Fibroblast of peridontal ligament (primary cell): ENCODE measurements around the gene SMIM41.

Experiments used
- DNase-seq: peaks from one replicate; pipeline ENCODE4 v3.0.0-alpha.2; 2010; ENCODE audit errors: extremely low read depth

SMIM41 gene

DNA sequence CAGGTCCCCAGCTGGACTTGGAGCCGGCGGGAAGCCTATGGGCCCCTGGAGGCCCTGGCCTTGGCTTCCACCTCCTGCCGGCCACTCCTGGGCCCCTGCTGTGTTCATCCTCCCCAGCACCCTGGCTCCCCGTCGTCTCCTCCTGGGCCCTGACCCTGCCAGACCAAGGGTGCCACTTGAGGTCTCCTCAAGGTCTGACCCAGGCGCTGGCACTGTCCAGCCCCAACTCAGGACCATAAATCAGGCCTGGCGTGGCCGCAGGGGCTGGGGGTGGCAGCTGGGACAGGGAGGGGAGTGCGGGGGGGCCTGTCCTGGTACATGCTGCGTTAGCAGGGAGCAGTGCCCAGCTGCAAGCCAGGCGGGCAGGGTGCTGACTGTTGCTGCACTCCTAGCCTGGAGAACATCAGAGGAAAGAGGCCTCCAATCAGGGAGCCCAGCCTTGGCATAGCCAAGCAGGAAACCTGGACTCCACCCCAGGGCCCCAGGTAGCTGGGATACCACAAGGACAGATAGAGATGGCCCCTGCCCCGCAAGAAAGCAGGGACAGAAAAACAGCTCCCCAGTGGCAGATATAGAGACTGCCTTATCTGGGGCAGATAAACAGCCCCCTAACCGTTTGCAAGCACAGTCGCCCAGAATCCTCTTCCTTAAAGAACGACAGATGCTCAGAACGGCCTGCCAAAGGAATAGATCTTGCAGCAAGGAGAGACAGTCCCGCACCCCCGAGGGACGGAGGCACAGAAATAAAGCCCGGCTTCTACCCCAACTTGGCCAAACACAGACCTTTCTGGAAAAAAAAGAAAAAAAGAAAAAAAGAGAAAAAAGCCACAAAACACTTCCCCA is 16.2 kb upstream of the SMIM41 start:
- no peak for DNase-seq

DNA sequence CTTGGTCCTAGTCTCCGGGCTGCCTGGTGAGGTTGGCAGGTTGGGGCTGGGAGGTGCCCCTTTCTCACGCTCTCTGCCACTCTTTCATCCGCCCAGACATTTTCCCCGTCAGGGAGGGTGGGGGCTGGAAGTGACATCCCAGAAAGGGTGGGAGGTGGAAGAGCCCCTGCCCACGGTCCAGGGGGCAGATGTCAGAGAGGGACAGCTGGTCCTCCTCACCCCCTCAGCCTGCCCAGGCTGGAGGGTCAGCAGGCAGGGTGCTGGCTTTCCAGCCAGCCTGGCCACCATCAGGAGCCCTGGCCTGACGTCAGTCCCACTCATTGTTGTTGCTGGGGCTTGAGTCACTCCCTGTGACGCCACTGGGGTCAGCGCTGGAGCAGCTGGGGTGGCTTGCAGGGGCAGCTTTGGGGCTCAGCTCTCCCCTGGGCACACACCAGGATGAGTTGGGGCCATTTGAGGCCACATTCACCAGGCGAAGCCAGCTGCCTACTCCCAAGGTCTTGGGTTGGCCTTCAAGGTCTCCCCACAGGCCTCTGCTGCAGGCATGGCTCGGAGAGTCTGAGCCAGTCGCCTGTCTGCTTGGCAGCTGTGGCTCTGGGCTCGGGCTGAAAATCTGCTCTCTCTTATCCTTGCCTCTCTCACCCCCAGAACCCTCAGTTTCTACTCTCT is 15.4 kb upstream of the SMIM41 start:
- peak; percentile 88 for DNase-seq

DNA sequence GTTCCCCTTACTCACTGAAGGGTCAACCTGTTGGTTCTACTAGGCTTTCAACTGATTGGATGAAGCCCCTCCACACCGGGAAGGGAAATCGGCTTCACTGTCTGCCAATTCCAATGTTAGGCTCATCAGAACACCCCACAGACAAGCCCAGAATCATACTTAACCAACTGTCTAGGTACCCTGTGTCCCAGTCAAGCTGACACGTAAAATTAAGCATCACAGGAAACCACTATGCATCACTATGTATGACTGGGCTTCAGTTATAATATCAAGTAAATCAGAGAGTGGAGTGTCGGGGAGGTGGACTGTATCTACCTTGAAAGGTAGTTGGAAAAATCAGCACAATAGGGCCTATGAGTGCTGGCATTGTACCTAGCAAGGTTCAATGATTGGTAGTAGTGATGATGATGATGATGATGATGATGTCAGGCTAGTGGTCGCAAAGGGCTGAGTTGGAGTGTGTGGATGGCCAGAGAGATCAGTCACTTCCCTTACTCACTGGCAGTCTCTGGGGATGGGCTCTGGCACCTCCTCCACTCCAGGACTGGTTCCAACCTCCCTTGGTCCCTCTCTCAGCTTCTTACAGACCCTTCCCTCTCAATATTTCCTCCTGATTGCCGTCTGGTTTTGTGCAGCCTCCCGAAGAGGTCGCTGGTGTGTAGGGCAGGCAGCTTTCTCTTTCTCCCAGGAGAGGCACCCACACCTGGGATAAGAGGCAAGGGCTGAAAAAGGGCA is 13.0 kb upstream of the SMIM41 start:
- no peak for DNase-seq

DNA sequence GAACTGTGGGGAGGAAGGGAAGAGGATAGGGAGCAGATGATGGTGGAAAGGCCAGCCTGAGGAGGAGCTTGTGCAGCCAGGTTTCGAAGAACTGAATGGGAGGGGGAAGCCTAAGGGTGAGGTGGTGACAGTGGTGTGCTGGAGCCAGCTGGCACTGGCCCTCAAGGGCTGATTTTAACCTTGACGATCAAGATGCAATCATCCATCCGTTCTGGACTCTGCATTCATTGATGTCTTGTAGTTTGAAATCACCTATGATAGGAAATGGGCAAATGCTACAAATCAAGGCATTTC is 12.5 kb upstream of the SMIM41 start:
- DNase-seq = no peak

DNA sequence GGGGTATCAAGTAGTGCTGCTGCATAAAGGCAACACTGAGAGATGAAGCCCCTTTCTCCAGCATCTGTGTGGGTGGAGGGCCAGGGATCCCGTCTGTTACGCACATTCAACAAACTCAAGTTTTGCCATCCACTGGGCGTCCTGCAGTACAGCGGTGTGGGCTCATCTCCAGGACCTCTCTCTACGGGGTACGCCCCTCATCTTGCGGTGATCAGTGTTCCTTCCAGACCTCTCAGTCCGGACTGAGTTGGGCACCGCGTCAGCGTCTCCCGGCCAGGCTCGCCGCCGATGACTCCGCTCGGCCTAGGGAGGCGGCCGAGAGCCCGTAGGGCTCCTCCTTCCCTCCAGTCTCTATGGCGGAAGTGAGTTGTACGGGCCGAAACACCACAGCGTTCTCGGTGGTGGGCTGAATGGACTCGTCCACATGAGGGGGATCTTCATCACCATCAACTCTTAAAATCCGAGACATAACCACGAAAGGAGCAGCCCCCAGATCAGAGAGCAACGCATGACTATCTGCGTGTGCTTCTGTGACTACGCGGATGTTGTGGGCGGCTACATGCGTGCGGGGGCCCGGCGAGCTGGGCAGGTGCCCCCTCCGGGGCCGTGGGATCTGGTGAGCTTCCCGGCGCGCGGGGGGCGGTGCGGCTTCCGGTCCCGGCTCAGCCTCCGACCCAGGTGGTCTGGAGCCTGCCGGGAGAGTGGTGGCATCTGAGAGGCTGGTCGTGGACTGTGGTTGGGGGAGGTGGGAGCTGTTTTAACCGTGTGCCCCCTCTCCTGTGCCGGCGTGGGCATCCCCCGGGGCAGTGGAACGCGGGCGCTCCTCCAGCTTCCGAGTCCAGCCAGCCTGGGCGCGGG is 9.9 kb upstream of the SMIM41 start, which contains the start of gene ATG101:
ATG101 (plus strand) TSS at position 652 of the 858 bp plus-strand sequence. CDS start 3,673 bp downstream, outside the sequence.
- peak; percentile 96 for DNase-seq

DNA sequence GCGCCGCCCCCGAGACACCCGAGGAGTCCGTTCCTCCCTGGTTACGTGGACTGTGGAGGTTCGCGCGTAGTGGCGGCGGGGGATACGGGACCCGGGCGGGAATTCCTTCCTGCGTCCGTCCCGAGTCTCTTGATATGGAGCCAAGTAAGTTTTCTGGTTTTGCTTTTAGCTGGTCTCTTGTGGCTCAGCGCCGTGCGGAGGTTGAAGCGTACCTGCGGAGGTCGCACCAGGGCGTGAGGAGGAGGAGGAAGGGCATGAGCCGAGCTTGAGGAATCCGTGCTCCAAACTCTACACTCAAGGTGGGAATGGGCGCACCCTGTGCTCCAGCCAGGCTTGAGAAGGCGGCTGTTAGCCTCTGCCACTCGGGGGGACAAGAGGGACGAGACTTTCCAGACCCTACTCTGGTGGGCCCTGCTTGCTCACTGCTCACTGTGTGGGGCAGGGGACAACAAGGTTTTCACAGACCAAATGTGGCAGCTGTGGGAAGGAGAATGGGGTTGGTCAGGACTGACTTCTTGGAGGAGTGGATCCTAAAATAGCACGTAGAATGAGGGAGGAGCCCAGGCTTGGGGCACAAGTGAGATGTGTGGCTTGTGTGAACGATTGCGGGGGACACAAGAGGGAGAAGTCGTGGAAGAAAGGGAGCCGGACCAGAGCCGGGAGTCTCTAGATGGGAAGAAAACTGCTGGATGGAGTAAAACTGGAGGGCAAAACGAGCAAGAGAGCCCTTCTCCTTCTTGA is 9.1 kb upstream of the SMIM41 start:
- DNase-seq = peak; percentile 40

DNA sequence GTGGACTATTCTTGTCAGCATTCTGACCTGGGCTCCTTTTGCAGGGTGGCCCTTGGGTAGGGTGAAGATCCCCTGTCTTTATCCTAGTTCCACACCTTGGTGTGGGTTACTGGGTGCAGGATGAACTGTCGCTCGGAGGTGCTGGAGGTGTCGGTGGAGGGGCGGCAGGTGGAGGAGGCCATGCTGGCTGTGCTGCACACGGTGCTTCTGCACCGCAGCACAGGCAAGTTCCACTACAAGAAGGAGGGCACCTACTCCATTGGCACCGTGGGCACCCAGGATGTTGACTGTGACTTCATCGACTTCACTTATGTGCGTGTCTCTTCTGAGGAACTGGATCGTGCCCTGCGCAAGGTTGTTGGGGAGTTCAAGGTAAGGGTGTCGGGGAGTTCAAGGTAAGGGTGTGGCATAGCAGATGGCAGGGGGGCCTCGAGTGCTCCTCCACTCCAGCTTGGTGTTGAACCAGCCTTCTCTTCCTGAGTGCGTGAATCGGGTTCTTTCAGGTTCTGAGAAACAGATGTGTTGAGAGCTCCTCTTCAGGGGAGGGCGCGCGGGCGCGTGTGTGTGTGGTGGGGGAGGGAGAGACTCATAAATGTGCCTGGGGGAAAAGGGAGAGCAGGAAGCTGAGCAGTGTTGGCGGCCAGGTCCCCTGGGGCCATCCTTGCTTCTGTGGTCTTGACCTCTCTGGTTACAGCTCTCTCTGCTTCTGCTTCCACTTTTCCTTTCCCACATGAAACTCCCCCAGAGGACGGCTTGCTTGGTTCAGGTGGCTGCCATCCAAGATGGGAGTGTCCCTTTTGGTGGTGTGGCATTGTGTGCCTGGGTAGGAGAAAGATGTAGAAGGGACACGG is 5.7 kb upstream of the SMIM41 start:
- DNase-seq = peak; percentile 85

DNA sequence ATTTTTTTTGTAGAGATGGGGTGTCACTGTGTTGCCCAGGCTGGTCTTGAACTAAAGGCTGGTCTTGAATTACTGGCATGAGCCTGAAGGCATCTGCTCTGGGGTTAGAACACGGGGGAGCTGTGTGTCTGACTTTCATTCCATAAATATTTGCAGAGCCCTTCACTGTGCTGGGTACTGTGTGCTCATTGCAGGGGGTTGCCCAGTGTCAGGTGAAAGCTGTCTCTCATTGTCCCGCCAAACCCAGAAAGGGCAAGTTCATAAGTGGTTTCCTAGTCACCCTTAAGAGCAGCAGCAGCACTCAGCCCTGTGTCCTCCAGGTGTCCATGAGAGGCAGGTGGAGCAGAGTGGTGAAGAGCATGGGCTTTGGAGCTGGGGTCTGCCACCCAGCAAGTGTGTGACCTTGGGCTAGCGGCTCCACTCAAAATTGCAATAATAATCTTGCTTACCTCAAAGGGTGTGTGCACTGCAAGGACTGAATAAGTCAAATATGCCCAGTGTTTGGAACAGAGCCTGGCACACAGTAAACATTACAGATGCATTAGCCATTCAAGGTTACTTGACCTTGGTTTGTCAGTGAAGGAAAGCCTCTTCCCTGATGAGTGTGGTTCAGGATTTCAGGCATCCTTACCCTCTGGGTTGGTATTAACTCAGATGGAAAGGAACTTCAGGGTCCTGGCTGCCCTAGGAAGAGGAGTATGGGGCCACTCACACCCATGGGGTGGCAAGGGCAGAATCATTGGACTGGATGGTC is 4.4 kb upstream of the SMIM41 start:
- peak; percentile 28 for DNase-seq

DNA sequence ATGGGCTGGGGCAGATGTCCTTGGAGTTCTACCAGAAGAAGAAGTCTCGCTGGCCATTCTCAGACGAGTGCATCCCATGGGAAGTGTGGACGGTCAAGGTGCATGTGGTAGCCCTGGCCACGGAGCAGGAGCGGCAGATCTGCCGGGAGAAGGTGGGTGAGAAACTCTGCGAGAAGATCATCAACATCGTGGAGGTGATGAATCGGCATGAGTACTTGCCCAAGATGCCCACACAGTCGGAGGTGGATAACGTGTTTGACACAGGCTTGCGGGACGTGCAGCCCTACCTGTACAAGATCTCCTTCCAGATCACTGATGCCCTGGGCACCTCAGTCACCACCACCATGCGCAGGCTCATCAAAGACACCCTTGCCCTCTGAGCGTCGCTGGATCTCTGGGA is 2.7 kb upstream of the SMIM41 start:
- no peak for DNase-seq

DNA sequence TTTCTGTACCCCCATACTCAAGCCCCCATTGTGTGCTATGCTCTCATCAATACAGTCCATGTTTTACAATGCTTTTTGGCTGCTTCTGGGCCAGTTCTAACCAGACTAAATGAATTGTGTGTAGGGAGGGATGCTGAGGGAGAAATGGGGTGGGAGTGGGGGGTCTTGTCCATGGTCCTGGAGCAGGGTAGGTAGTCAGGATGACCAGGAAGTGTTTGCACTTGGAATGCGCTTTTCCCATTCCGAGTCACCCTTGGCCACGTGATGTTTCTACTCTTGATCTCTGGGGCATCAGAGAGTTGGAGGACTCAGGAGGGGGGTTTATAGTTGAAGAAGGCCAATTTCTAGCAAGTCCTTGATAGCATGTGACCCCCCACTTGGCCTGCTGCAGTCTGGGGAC is 1.2 kb upstream of the SMIM41 start:
- no peak for DNase-seq

DNA sequence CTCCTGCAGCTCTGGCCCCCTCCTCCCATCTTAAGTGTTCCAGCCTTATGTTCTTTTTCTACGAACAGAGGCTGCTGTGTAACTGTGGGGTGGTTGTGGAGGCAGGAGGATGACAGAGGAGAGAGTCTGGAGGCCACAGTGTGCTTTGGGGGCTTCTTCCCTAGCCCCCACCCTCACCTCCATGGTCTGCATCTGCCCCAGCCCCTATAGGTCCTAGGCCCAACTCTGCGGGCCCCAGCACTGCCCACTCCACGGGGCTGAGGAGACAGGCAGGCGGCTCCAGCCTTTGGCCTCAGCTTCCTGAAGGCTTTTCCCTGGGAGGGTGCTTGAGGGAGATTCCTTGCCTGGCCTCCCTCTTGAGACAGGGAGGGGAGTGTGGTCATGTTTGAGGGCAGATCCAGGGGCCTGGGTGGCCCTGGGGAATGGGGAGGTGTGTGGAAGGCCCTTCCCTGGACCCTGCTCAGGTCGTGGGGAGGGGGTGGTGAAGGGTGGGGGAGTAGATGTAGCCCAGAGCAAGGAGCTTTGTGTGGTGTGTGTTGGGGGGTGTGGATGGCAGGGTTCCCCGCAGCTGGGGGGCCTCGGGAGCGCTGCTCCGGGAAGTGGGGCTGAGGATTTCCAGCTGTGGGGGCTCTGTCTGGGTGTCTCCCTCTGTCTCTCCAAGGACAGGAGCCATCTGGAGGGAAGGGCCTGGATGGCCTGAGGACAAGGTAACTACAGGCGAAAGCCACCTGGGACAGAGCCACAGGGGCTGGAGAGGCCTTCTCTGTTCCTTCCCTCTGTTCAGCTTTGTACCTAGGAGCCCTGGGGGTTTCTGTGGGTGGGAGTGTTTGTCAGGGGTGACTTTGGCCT is 1.1 kb downstream of the SMIM41 start:
- no peak for DNase-seq

DNA sequence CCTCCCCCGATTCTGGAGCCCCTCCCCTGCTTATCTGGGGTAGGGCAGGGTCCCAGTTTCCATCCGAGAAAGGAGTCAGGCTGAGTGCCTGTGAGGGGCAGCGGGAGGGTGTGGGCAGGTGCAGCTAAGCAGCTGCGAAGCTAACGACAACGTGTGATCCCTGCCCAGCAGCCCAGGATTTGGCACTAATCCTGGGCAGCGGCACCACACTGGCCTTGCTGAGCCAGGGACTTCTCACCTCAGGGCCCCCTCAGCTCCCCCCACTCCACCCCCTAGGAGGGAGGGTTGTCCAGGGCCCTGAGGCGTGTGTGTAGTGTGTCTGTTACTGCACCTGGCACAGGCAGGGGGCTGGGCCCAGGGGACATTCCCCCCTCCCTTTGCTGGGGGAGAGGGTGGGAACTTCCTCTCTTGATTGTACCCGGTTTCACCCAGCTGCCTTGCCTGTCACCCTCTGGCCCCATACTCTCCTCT is 1.8 kb downstream of the SMIM41 start:
- DNase-seq = no peak

DNA sequence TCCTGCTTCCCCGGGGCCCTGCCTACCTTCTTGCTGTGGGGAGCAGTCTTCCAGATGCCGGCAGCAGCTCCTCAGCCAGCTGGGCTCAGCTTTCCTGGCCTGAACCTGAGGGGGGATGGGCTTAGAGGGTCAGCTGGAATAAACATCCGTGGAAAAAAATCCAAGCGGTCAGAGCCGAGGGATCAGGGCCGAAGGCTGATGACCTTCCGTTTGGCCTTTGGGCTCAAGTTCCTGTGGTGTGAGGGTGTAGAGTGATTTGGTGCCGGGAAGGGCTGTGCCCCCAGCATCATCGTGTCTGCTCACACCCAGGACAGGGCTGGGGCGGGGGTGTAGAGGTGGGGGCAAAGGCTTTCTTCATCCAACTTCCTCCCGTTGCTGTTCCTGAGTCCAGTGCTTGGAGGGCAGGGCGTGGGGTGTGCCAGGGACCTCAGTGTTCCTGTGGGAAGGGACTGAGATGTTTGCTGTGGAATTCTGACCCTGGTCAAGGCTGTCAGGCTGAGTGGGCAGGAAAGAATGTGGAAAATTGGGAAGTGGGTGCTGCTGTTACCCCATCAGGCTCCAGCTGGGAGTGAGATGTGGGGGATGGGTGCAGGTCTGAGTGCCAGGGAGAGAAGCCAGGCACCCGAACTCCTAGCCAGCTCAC is 2.6 kb downstream of the SMIM41 start:
- DNase-seq = peak; percentile 57

DNA sequence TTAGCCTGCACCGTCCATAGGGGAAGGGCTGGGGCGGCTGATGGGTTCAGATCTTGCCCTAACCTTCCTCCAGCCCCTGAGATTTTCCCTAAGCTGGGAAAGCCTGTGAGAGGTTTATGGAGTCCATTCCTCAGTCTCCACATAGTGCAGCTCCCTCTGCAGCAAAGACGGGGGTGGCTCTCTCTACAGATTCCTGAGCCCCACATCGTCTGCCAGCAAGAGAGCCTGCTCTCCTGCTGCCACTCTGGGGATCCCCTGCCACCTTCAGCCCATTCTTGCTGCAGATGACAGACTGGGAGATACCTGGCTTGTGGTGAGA is 3.1 kb downstream of the SMIM41 start:
- no peak for DNase-seq

DNA sequence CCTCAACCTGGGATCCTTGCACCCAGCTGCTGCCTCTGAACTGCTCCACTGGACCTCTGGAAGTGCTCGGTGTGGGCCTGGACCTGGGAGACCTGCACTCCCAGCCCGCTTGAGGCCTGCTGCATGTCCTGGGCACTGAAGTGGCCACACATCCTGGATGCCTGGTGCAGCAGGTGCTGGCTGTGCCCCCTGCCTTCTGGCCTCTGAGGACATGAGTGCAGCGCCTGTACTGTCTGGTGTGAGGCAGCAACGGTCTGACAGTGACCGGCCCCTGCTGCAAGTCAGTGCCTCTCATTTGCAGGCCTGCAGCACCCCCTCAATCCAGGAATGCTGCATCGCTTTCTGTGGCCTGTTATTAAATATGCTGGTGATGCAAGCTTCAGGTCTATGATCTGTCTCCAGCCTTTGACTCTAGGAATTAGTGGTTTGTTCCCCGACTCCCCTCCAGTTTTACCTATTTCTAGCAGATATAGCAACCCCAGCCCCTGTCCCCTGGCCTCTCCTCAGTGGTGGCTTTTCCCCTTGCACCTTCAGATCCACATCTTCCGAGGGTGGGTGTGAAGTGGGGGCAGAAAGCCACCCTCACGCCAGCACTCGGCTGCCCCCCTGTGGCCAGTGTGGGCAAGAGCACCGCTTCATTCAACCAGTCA is 3.6 kb downstream of the SMIM41 start:
- peak; percentile 65 for DNase-seq

DNA sequence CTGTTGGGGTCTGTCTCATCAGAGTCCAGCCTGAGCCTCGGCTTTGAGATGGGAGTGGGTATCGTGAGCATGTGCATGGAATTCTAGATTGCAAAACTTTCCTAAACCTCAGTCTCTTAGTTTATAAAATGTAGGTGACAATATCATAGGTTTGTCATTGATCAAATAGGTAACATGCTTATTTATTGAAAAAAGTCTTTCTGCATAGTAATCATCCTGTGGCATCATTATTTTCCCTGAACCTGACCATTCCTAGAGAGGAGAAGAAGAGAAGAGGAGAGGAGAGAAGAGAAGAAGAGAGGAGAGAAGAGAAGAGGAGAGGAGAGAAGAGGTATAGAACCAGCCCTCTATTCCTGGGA is 4.1 kb downstream of the SMIM41 start:
- no peak for DNase-seq

DNA sequence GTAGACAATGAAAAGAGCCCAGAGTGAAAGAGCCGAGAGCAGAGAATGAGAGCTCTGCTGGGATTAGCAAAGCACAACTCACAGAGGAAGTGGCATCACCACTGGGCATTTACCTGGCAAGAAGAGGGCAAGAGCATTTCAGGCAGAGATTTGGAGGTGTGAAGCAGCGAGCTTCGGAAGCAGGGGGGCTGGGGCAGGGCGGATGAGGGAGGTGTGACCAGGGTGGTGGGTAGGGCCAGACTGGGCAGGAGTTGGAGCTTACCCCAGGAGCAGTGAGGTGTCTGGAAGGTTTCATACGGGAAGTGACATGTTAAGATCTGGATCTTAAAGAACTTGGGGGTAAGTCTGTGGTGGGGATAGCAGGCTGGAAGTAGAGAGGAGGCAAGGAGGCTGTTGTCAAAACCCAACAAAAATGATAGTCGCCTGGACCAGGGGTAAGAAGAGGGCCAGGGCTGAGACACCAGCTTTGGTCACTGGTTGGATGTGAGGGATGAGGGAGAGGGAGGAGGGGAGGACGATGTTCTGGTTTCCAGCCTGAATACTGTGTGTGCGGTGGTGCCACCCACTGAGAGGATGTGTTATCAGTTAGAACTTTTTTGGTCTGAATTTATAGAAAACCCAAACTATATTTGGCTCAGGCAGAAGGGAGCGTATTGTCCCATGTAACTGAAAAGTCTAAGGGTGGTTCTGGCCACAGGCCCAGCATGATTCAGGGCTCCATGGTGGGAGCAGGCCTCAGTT is 5.2 kb downstream of the SMIM41 start:
- no peak for DNase-seq
